Uterus (tissue), 4 donors: ENCODE results near the gene MEGF9. TPM values are rescaled to one million over a fixed set of nuclear protein-coding genes. Genes with fewer than 3 reads are reported as not detected.

Experiments used
- DNase-seq, 2 donors: peaks; one replicate each; pipeline ENCODE4 v3.0.0-alpha.2; 2019 to 2020
- H3K27ac ChIP-seq, 2 donors: fragments of 200-600 bp; sonication (generic); 1 replicate in 1 of 2; 2 replicates in 1 of 2; pipeline ENCODE4 v1.5.1; 2016 to 2018
- H3K27me3 ChIP-seq, 2 donors: fragments of 200-600 bp; sonication (generic); one replicate each; pipeline ENCODE4 v1.5.1; 2018 to 2019; ENCODE audit warnings: control low read depth in 1 of 2
- H3K36me3 ChIP-seq, 2 donors: fragments of 200-600 bp; sonication (generic); one replicate each; pipeline ENCODE4 v1.5.1; 2019; ENCODE audit warnings: control low read depth in 1 of 2
- H3K4me1 ChIP-seq, 2 donors: fragments of 200-600 bp; sonication (generic); one replicate each; pipeline ENCODE4 v1.5.1; 2018 to 2019; ENCODE audit warnings: control low read depth in 1 of 2
- H3K4me3 ChIP-seq, 2 donors: fragments of 200-600 bp; sonication (generic); 1 replicate in 1 of 2; 2 replicates in 1 of 2; pipeline ENCODE4 v1.5.1; 2018 to 2019; ENCODE audit warnings: mild to moderate bottlenecking in 1 of 2
- H3K9me3 ChIP-seq, 2 donors: fragments of 200-600 bp; sonication (generic); one replicate each; pipeline ENCODE4 v1.5.1; 2019; ENCODE audit warnings: control low read depth in 1 of 2
- POLR2A ChIP-seq, 2 donors: fragments of 450-650 bp; IDR thresholded peaks; one replicate each; pipeline ENCODE4 v1.6.1; 2016; ENCODE audit warnings: antibody characterized with exemption in 2 of 2, mild to moderate bottlenecking in 1 of 2, moderate library complexity in 1 of 2
- intact Hi-C: fragments of 100-400 bp; cut with DNase I; formaldehyde crosslinking; loops from one replicate; pipeline ENCODE4 v1.15.1; 2023; ENCODE audit warnings: low total_unique reads
- total RNA-seq, 4 donors: library from RNA; depleted of rRNA in 3 of 4; stranded (reverse); fragments of >200 nt in 3 of 4; gene quantifications; one replicate each; pipeline versions ENCODE4 v1.1.0 to v1.2.4, GENCODE V29; 2014 to 2023
- TF ChIP-seq, protein P1 (sequence below), 4 experiments: fragments of 200-600 bp in 2 of 4; fragments of 450-650 bp in 2 of 4; sonication (generic) in 2 of 4; IDR thresholded peaks; one replicate each; pipeline ENCODE4 v1.5.1; 2016 to 2019; ENCODE audit warnings: antibody characterized with exemption in 4 of 4, mild to moderate bottlenecking in 2 of 4, moderate library complexity in 1 of 4
- donor health status: DM: yes; HTN: yes; CAD: no.

Gene MEGF9
- total RNA-seq, 4 donors from 2014 or later = 6.1 to 16.2 (median 13.1) TPM

DNA sequence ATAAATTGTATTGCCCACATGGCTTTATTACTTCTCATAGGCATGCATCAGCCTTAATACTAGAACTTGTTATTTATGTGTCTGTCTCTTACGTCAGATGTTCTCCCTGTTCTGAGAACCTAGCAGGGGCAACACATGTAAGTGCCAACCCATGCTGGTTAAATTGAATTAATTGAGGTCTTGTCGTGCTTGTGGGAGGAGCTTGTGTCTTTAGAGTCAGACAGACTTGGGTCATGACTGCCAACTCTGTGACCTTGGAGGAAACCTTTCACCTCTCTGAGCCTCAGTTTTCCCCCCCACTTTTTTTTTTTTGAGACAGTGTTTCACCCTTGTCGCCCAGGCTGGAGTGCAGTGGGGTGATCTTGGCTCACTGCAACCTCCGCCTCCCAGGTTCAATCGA is 2.2 kb upstream of the MEGF9 start:
- DNase-seq = no peak
- H3K4me3 ChIP-seq = no peak overlapping the region
- TF ChIP-seq, protein P1, sequence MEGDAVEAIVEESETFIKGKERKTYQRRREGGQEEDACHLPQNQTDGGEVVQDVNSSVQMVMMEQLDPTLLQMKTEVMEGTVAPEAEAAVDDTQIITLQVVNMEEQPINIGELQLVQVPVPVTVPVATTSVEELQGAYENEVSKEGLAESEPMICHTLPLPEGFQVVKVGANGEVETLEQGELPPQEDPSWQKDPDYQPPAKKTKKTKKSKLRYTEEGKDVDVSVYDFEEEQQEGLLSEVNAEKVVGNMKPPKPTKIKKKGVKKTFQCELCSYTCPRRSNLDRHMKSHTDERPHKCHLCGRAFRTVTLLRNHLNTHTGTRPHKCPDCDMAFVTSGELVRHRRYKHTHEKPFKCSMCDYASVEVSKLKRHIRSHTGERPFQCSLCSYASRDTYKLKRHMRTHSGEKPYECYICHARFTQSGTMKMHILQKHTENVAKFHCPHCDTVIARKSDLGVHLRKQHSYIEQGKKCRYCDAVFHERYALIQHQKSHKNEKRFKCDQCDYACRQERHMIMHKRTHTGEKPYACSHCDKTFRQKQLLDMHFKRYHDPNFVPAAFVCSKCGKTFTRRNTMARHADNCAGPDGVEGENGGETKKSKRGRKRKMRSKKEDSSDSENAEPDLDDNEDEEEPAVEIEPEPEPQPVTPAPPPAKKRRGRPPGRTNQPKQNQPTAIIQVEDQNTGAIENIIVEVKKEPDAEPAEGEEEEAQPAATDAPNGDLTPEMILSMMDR (IDR thresholded peaks at IDR 0.05) = no peak
- no peak for TF ChIP-seq POLR2A (IDR thresholded peaks at IDR 0.05)
- no peaks in the 10 kb centered on the region for H3K4me1 ChIP-seq
- intact Hi-C loops = no loop called here
- H3K27me3 ChIP-seq = no peaks in the 10 kb centered on the region
- no peaks in the 10 kb centered on the region for H3K9me3 ChIP-seq
- no peaks in the 10 kb centered on the region for H3K36me3 ChIP-seq
- H3K27ac ChIP-seq = no peak overlapping the region

DNA sequence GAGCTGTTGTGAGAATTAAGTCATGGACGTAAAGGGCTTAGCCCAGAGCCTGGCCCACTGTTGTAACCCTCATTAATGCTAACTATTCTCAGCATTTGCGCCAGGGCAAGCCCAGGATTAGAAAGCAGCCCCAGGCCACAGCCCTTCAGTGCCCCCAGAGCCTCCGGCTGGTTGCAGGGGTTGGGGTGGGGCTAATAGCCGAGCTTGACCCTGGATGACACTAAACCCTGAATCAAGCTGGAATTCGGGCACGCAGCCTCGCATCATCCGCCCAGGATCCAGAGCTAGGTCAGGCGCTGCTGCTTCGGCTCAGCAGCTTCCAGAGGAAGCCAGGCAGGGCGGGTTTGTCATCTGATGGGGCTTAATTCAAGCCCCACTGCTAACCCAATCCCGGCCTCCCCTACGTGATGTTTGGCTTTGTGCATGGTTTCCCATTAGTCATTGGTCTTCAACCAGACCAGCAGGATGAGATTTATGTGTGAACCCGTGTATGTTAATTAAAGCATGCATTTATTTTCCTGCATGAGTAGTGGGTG is 1.2 kb upstream of the MEGF9 start:
- DNase-seq = peak; percentile 58 to 73
- intact Hi-C loops = no loop called here
- H3K27ac ChIP-seq = peak overlapping the region; percentile 83 to 91
- no peaks in the 10 kb centered on the region for H3K9me3 ChIP-seq
- H3K4me3 ChIP-seq = peak overlapping the region in 1 of 2 donors; percentile 94
- no peaks in the 10 kb centered on the region for H3K36me3 ChIP-seq
- no peaks in the 10 kb centered on the region for H3K27me3 ChIP-seq
- H3K4me1 ChIP-seq = no peaks in the 10 kb centered on the region
- TF ChIP-seq POLR2A (IDR thresholded peaks at IDR 0.05) = no peak
- TF ChIP-seq, protein P1 (IDR thresholded peaks at IDR 0.05) = no peak

DNA sequence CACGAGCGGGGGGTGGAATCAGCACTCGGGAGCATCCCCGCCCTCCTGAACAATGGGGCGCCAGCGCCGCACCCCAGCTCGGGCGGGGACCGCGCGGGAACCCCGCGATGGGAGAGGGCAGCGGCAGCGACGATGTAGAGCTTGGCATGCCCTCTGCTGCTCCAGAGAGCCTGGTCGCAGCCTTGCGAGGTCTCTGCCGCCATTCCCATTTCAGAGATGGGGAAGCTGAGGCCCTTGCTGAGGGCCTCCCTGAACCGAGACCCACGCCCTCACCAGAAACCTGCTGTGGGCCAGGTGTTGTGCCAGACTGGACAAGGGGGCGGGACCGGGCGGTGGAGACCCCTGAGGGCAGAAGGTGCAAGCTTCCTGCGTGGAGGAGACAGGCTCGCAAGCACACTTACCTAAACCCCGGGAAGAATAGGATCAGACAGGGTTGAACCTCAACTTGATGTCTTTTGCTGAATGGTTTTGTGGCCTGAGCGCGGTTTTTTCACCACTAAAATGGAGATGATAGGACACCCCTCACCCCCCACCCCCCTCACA is 647 bp upstream of the MEGF9 start:
- H3K27me3 ChIP-seq = no peaks in the 10 kb centered on the region
- peak in 1 of 2 donors; percentile 35 for DNase-seq
- H3K9me3 ChIP-seq = no peaks in the 10 kb centered on the region
- H3K4me1 ChIP-seq = no peaks in the 10 kb centered on the region
- peak overlapping the region; percentile 82 to 94 for H3K4me3 ChIP-seq
- H3K36me3 ChIP-seq = no peaks in the 10 kb centered on the region
- H3K27ac ChIP-seq = peak overlapping the region; percentile 83 to 91
- intact Hi-C loops = no loop called here
- TF ChIP-seq POLR2A (IDR thresholded peaks at IDR 0.05) = no peak
- TF ChIP-seq, protein P1 (IDR thresholded peaks at IDR 0.05) = no peak

DNA sequence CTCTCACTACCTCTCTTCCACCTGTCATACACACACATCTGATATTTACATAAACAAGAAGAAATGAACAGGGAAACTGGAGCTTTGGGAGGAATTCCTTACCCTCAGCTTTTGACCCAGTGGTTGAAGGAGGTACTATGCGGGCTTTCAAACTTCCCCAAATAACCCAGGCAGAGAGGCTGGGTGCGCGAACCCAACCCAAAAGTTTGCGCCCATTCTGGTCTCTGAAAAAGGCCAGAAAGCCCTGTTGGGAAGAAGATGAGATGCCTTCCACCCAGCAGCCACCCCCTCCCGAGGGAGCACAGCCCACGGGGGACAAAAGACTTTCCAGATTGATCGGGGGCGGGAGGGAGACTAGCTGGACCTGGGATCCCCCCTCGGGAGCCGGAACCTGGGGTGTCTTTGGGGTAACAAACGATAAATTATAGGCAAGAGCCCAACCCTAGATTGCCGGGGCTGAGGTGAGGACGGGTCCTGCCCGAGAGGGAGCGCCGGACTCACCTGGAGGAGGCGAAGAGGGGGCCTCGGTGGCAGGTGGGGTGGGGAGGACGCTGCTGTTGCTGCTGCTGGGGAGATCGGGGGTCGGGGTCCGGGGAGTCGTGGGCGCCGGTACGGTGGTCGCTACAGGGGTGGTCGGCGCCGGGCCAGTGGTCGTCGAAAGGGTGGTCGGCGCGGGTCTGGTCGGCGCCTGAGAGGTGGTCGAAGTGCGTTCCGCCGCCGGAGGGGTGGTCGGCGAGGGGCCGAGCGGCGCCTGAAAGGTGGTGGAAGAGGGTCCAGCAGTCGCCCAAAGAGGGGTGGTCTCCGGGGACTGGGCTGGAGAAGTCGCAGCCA is 798 bp downstream of the MEGF9 start:
- no peaks in the 10 kb centered on the region for H3K9me3 ChIP-seq
- H3K4me1 ChIP-seq = no peaks in the 10 kb centered on the region
- H3K36me3 ChIP-seq = no peaks in the 10 kb centered on the region
- no peak for TF ChIP-seq POLR2A (IDR thresholded peaks at IDR 0.05)
- TF ChIP-seq, protein P1 (IDR thresholded peaks at IDR 0.05) = peak in 2 of 4 experiments; percentile 16 to 30
- peak; percentile 25 to 39 for DNase-seq
- H3K27ac ChIP-seq = peak overlapping the region; percentile 71 to 91
- peak overlapping the region; percentile 83 to 94 for H3K4me3 ChIP-seq
- no peaks in the 10 kb centered on the region for H3K27me3 ChIP-seq
- intact Hi-C loops = no loop called here

DNA sequence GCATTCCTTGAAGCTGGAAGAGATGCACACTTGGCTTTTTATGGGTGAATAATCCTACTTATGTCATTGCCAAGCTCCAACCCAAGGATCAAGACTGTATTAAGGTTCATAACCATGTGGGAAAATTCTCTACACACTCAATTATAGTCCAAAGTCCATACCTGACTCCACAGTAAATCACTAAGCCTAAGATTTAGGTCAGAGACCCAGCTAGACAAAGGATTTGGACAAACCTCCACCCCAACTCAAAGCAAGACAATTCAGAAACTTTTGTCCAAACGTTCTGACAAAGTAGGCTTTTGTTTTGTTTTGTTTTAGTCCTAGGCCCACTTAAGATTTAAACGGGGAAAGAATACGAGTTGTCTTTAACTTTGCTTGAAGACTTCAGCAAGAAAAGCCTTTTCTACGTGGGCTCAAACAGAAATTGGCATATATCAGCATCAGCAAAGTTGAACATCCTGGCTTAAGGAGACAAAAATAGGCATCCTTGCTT is 1.7 kb downstream of the MEGF9 start:
- Histone ChIP-seq H3K9me3 (no peaks in the 10 kb centered on the region), H3K36me3 (no peaks in the 10 kb centered on the region), H3K27ac (peak overlapping the region; percentile 33 to 56), H3K4me3 (peak overlapping the region in 1 of 2 donors; percentile 94), H3K4me1 (no peaks in the 10 kb centered on the region), H3K27me3 (no peaks in the 10 kb centered on the region)
- no peak for TF ChIP-seq POLR2A (IDR thresholded peaks at IDR 0.05)
- TF ChIP-seq, protein P1 (IDR thresholded peaks at IDR 0.05) = no peak
- intact Hi-C loops = no loop called here
- DNase-seq = no peak
